MM.1S (cell line): ENCODE measurements around the gene MRPS15.

Experiments
- EZH2 ChIP-seq: fragments of 300-600 bp; sonication (generic); optimal IDR thresholded peaks from 2 replicates; pipeline ENCODE3; 2017; ENCODE audit warnings: low read depth, mild to moderate bottlenecking, antibody characterized with exemption, low read length, mixed read lengths
- TF ChIP-seq, protein P1 (sequence below): fragments of 300-600 bp; sonication (generic); IDR thresholded peaks from 2 replicates; pipeline ENCODE4 v1.5.1; 2016; ENCODE audit warnings: antibody characterized with exemption, low read length, mixed read lengths

DNA sequence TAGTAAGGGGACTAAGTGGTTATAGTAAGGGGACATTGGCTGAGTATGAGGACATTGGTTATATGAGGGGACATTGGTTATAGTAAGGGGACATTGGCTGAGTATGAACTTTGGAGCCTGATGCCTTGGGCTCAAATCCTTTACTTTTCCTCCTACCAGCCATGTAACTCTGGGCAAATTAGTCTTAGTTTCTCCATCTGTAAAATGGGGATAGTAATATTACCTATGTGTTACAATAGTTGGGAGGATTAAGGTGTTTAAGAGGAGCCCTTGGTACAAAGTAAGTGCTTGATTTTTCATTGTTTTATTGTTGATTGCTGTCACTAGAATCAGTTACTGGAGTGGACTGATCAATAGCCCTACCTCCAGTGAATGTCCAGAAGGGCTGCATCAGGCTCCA is 16.7 kb downstream of the MRPS15 start:
- TF ChIP-seq, protein P1, sequence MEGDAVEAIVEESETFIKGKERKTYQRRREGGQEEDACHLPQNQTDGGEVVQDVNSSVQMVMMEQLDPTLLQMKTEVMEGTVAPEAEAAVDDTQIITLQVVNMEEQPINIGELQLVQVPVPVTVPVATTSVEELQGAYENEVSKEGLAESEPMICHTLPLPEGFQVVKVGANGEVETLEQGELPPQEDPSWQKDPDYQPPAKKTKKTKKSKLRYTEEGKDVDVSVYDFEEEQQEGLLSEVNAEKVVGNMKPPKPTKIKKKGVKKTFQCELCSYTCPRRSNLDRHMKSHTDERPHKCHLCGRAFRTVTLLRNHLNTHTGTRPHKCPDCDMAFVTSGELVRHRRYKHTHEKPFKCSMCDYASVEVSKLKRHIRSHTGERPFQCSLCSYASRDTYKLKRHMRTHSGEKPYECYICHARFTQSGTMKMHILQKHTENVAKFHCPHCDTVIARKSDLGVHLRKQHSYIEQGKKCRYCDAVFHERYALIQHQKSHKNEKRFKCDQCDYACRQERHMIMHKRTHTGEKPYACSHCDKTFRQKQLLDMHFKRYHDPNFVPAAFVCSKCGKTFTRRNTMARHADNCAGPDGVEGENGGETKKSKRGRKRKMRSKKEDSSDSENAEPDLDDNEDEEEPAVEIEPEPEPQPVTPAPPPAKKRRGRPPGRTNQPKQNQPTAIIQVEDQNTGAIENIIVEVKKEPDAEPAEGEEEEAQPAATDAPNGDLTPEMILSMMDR, result no peak
- no peak for TF ChIP-seq EZH2
